IMR-90 (cell line): ENCODE data around the gene ZNF581. TPM values are rescaled to one million over a fixed set of nuclear protein-coding genes. Genes with fewer than 3 reads are reported as not detected.
A peak's percentile ranks its signal among the peaks of the same experiment; 100 is the strongest.

ENCODE experiments used
- ATAC-seq: fragments of 200-7000 bp; cut with Tn5 transposase; 2 replicates; pipeline ENCODE4 v1.9.1; 2020; ENCODE audit warnings: low read depth, mild to moderate bottlenecking, moderate library complexity
- BruUV-seq: library from RNA; stranded (reverse); fragments of 400-500 nt; replicated peaks from 2 replicates; lab custom pipeline; 2021; lab: Mats Ljungman, UMichigan
- CTCF ChIA-PET: fragments of 300-600 bp; formaldehyde crosslinking; extraction: SDS; loops from one replicate; lab custom pipeline; 2021; ENCODE audit warnings: antibody characterized with exemption; lab: Yijun Ruan, JAX
- POLR2A ChIA-PET: fragments of 300-600 bp; sonication (Branson Sonifier 250); formaldehyde crosslinking; loops from one replicate; lab custom pipeline; 2022; ENCODE audit warnings: antibody characterized with exemption; ENCODE audit not compliant: unreplicated experiment; lab: Charles Lee
- DNase-seq: peaks from one replicate; pipeline ENCODE4 v3.0.0; 2013
- H2AFZ ChIP-seq: replicated peaks from 2 replicates; pipeline ENCODE3; 2013; ENCODE audit warnings: low read length, mild to moderate bottlenecking; ENCODE audit not compliant: poor library complexity
- H2AK5ac ChIP-seq: 2 replicates; pipeline ENCODE4 v1.6.1; 2013; ENCODE audit warnings: low read depth, low read length, inconsistent platforms
- H2AK9ac ChIP-seq: replicated peaks from 2 replicates; pipeline ENCODE3; 2013; ENCODE audit warnings: mild to moderate bottlenecking, low read depth, low read length, moderate library complexity; ENCODE audit not compliant: poor library complexity
- H2BK120ac ChIP-seq: 2 replicates; pipeline ENCODE4 v1.6.1; 2013; ENCODE audit warnings: low read depth, low read length, inconsistent platforms
- H2BK15ac ChIP-seq: 3 replicates; pipeline ENCODE4 v1.6.1; 2013; ENCODE audit warnings: low read depth, low read length, inconsistent platforms
- H2BK20ac ChIP-seq: 2 replicates; pipeline ENCODE4 v1.6.1; 2013; ENCODE audit warnings: low read depth, mild to moderate bottlenecking, inconsistent platforms, low read length, moderate library complexity
- H2BK5ac ChIP-seq: 2 replicates; pipeline ENCODE4 v1.6.1; 2013; ENCODE audit warnings: mild to moderate bottlenecking, low read depth, low read length, inconsistent platforms; ENCODE audit not compliant: poor library complexity, severe bottlenecking
- H3K14ac ChIP-seq: replicated peaks from 2 replicates; pipeline ENCODE4 v1.6.1; 2013; ENCODE audit warnings: low read depth, low read length, inconsistent platforms
- H3K18ac ChIP-seq: 2 replicates; pipeline ENCODE4 v1.6.1; 2013; ENCODE audit warnings: low read depth, low read length, control low read depth
- H3K23ac ChIP-seq: 2 replicates; pipeline ENCODE4 v1.6.1; 2013; ENCODE audit warnings: low read depth, low read length, inconsistent platforms
- H3K27ac ChIP-seq: 2 replicates; pipeline ENCODE4 v1.5.1; 2013; ENCODE audit warnings: mild to moderate bottlenecking, control low read depth, low read length; ENCODE audit not compliant: insufficient read depth
- H3K27me3 ChIP-seq: 2 replicates; pipeline ENCODE4 v1.6.1; 2013; ENCODE audit warnings: low read length; ENCODE audit not compliant: control insufficient read depth, insufficient read depth
- H3K36me3 ChIP-seq: 2 replicates; pipeline ENCODE4 v1.6.1; 2013; ENCODE audit warnings: low read length, mixed read lengths; ENCODE audit not compliant: control insufficient read depth, insufficient read depth
- H3K4ac ChIP-seq: 2 replicates; pipeline ENCODE4 v1.6.1; 2013; ENCODE audit warnings: low read depth, low read length, inconsistent platforms
- H3K4me1 ChIP-seq: 2 replicates; pipeline ENCODE4 v1.6.1; 2013; ENCODE audit warnings: low read length, mixed read lengths; ENCODE audit not compliant: control insufficient read depth, insufficient read depth
- H3K4me2 ChIP-seq: 2 replicates; pipeline ENCODE4 v1.6.1; 2013; ENCODE audit warnings: low read depth, mild to moderate bottlenecking, control low read depth, low read length, moderate library complexity
- H3K4me3 ChIP-seq: 2 replicates; pipeline ENCODE4 v1.5.1; 2013; ENCODE audit warnings: low read depth, mild to moderate bottlenecking, control low read depth, low read length, moderate library complexity; ENCODE audit not compliant: insufficient read depth
- H3K56ac ChIP-seq: 2 replicates; pipeline ENCODE4 v1.6.1; 2013; ENCODE audit warnings: low read length, inconsistent platforms; ENCODE audit not compliant: insufficient read depth; ENCODE audit errors: extremely low read depth
- H3K79me1 ChIP-seq, 2 experiments: 2 replicates each; pipeline ENCODE4 v1.6.1; 2013; ENCODE audit warnings: low read length in 2 of 2, inconsistent platforms in 1 of 2, low read depth in 1 of 2
- H3K9ac ChIP-seq: 2 replicates; pipeline ENCODE4 v1.6.1; 2013; ENCODE audit warnings: low read depth, low read length, control low read depth
- H3K9me1 ChIP-seq: 2 replicates; pipeline ENCODE4 v1.6.1; 2013; ENCODE audit warnings: low read length, inconsistent platforms; ENCODE audit not compliant: insufficient read depth
- H3K9me3 ChIP-seq: 2 replicates; pipeline ENCODE4 v1.6.1; 2013; ENCODE audit warnings: low read length; ENCODE audit not compliant: control insufficient read depth, insufficient read depth
- H4K20me1 ChIP-seq: 2 replicates; pipeline ENCODE4 v1.6.1; 2013; ENCODE audit warnings: low read length, inconsistent platforms; ENCODE audit not compliant: insufficient read depth
- H4K5ac ChIP-seq: 2 replicates; pipeline ENCODE4 v1.6.1; 2013; ENCODE audit warnings: mild to moderate bottlenecking, low read depth, low read length, control low read depth
- H4K8ac ChIP-seq, 2 experiments: 2 replicates each; pipeline ENCODE4 v1.6.1; 2013; ENCODE audit warnings: low read depth in 2 of 2, low read length in 2 of 2, control low read depth in 1 of 2, inconsistent platforms in 1 of 2
- H4K91ac ChIP-seq: 2 replicates; pipeline ENCODE4 v1.6.1; 2013; ENCODE audit warnings: low read depth, low read length, inconsistent platforms; ENCODE audit not compliant: insufficient read depth
- BHLHE40 ChIP-seq: fragments of 150-350 bp; IDR thresholded peaks from 2 replicates; pipeline ENCODE4 v1.6.1; 2016; ENCODE audit warnings: mild to moderate bottlenecking, low read depth, low read length
- CEBPB ChIP-seq: IDR thresholded peaks from 2 replicates; pipeline ENCODE4 v1.6.1; 2012; ENCODE audit warnings: low read depth, low read length, improper control_type of control experiment
- CHD1 ChIP-seq: IDR thresholded peaks from 2 replicates; pipeline ENCODE4 v1.6.1; 2012; ENCODE audit warnings: low read depth, low read length, improper control_type of control experiment
- CTCF ChIP-seq: conservative IDR thresholded peaks from 2 replicates; pipeline ENCODE4 v1.5.1; 2012; ENCODE audit warnings: mild to moderate bottlenecking, low read depth, low read length, improper control_type of control experiment
- MAFK ChIP-seq: IDR thresholded peaks from 2 replicates; pipeline ENCODE4 v1.6.1; 2012; ENCODE audit warnings: low read depth, low read length, improper control_type of control experiment
- MXI1 ChIP-seq: IDR thresholded peaks from 2 replicates; pipeline ENCODE4 v1.6.1; 2012; ENCODE audit warnings: low read depth, mild to moderate bottlenecking, low read length, moderate library complexity, borderline replicate concordance
- NFE2L2 ChIP-seq: fragments of 150-350 bp; IDR thresholded peaks from 2 replicates; pipeline ENCODE4 v1.6.1; 2016; ENCODE audit warnings: low read depth, mild to moderate bottlenecking, low read length
- POLR2A ChIP-seq: IDR thresholded peaks from 2 replicates; pipeline ENCODE4 v1.6.1; 2012; ENCODE audit warnings: mild to moderate bottlenecking, low read depth, low read length
- RCOR1 ChIP-seq: IDR thresholded peaks from 2 replicates; pipeline ENCODE4 v1.6.1; 2012; ENCODE audit warnings: mild to moderate bottlenecking, low read length, improper control_type of control experiment; ENCODE audit not compliant: insufficient replicate concordance
- RFX5 ChIP-seq: IDR thresholded peaks from 2 replicates; pipeline ENCODE4 v1.8.0; 2012; ENCODE audit warnings: low read depth, mild to moderate bottlenecking, low read length, moderate library complexity
- SMC3 ChIP-seq: fragments of 150-350 bp; IDR thresholded peaks from 2 replicates; pipeline ENCODE4 v1.6.1; 2016; ENCODE audit warnings: low read depth, mild to moderate bottlenecking, antibody characterized with exemption, low read length, moderate library complexity
- USF2 ChIP-seq: fragments of 150-350 bp; IDR thresholded peaks from 2 replicates; pipeline ENCODE4 v1.6.1; 2017; ENCODE audit warnings: mild to moderate bottlenecking, antibody characterized with exemption, low read length, low read depth
- WGBS, 2 experiments: methylation state at CpG; one replicate each; pipeline versions ENCODE4 v1.1.5 to v1.1.7; 2013; ENCODE audit warnings: missing lambda C conversion rate in 2 of 2; ENCODE audit not compliant: insufficient read length in 1 of 2; ENCODE audit errors: extremely low coverage in 2 of 2; 5-methylcytosine and 5-hydroxymethylcytosine counted together
- dilution Hi-C: fragments of 300-500 bp; cut with HindIII; formaldehyde crosslinking; loops from one replicate; pipeline ENCODE4 v1.14.3; 2018; ENCODE audit warnings: low sequenced_read_pairs; ENCODE audit not compliant: unreplicated experiment
- in situ Hi-C: fragments of 300-500 bp; cut with MboI; formaldehyde crosslinking; loops from 3 replicates; pipeline ENCODE4 v1.14.3; 2019; ENCODE audit warnings: low sequenced_read_pairs, inconsistent platforms, mixed read lengths
- intact Hi-C: fragments of 100-400 bp; cut with micrococcal nuclease; formaldehyde crosslinking; loops from 2 replicates; pipeline ENCODE4 v1.10.0; 2022
- polyA plus RNA-seq, 3 experiments: library from polyadenylated mRNA; depleted of rRNA; stranded (reverse); fragments of >200 nt; gene quantifications; 2 replicates each; pipeline ENCODE4 v1.2.3, GENCODE V29; 2012; ENCODE audit warnings: low replicate concordance in 1 of 3
- total RNA-seq: library from RNA; depleted of rRNA; stranded (reverse); fragments of >200 nt; gene quantifications from 2 replicates; pipeline ENCODE4 v1.2.3, GENCODE V29; 2012

Gene ZNF581
- total and polyA plus RNA-seq, 2 of the 4 experiments (the other 2 are of a cell fraction) = 9.7 to 21.9 TPM

- TF ChIP-seq BHLHE40 = no peak
Measured at GRCh38 chr19:55641426-55642152, 1.9 kb upstream of the ZNF581 start (continued).

DNA sequence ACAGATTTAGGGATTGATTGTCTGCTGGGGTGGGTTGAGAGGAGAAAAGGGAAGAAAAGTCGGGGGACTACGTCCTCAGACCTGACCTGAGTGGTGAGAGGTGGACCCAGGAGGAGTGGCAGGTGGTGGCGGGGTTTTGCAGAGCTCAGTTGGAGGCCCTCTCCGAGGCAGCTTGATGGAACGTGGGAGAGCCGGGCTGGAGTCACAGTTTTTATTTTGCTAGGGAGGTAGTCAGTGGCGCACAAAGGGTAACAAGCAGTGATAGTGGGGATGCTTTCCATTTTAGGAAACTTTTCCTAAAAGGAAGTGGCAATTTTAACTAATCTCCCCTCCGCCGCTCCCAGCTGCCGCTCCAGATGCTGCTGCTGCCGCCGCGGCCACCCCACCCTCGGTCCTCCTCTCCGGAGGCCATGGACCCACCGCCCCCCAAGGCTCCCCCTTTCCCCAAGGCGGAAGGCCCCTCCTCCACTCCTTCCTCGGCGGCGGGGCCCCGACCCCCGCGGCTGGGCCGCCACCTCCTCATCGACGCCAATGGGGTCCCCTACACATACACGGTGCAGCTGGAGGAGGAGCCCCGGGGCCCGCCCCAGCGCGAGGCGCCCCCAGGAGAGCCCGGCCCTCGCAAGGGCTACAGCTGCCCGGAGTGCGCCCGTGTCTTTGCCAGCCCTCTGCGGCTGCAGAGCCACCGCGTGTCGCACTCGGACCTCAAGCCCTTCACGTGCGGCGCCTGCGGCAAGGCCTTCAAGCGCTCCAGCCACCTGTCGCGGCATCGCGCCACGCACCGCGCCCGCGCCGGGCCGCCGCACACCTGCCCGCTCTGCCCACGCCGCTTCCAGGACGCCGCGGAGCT lies 1.1 kb upstream of the ZNF581 start:
- Histone ChIP-seq H3K56ac (peak overlapping the region; percentile 8), H4K91ac (peak overlapping the region; percentile 60), H2BK15ac (no peak overlapping the region), H2AK9ac (peak overlapping the region; percentile 86), H4K5ac (peak overlapping the region; percentile 68), H3K4ac (peak overlapping the region; percentile 89), H3K9ac (peak overlapping the region; percentile 81), H3K27me3 (no peaks in the 10 kb centered on the region), H3K36me3 (peaks cover 16% of the 10 kb centered on the region), H3K9me1 (peaks cover 3% of the 10 kb centered on the region; the same call in 1 of the 2 replicates), H3K4me3 (peak overlapping the region; percentile 74), H2BK5ac (peak overlapping the region; percentile 75), H4K20me1 (no peaks in the 10 kb centered on the region), H3K27ac (peak overlapping the region; percentile 76), H4K8ac (peak overlapping the region; percentile 89 to 96), H2BK120ac (no peak overlapping the region), H2BK20ac (no peak overlapping the region), H3K79me1 (peaks cover 25 to 81% of the 10 kb centered on the region in 2 experiments), H3K4me2 (peak overlapping the region; percentile 93), H3K4me1 (peaks cover 12% of the 10 kb centered on the region), H2AFZ (peak overlapping the region; percentile 85), H2AK5ac (peak overlapping the region; percentile 93), H3K14ac (peak overlapping the region; percentile 98), H3K9me3 (no peaks in the 10 kb centered on the region), H3K23ac (peak overlapping the region; percentile 96), H3K18ac (no peak overlapping the region)
- POLR2A ChIA-PET = no interaction called here
- no TSS peak for BruUV-seq
- WGBS, 2 experiments = 15% methylated on average over 24 of the region's 65 CpGs; no CpG with 5 or more reads in 1 of the 2 experiments
- intact Hi-C loops = no loop called here
- in situ Hi-C loops = loop anchor here (25.0 kb wide), 2 partner anchors 355 to 530 kb away; partner anchors contain the start of genes BRSK1, HSPBP1 and PPP1R12C
- DNase-seq (no peak), ATAC-seq (no peak)
- dilution Hi-C loops = no loop called here
- CTCF ChIA-PET = interaction anchor here (0.8 kb wide), 1 partner anchor 38 kb away, joined by 4 read pairs; no protein-coding TSS in a partner anchor
- no peak for TF ChIP-seq USF2
- TF ChIP-seq RCOR1 = no peak
- TF ChIP-seq SMC3 = no peak
- TF ChIP-seq POLR2A = no peak
- no peak for TF ChIP-seq RFX5
- no peak for TF ChIP-seq CEBPB
- TF ChIP-seq CTCF = no peak
- no peak for TF ChIP-seq MXI1
- no peak for TF ChIP-seq MAFK
- TF ChIP-seq NFE2L2 = no peak
- TF ChIP-seq BHLHE40 = 0 out of 2 replicates have a peak, but pooled peaks have one; percentile 13
- TF ChIP-seq CHD1 = no peak
